ENCODE data around the gene ZBTB34. TPM values are rescaled to one million over a fixed set of nuclear protein-coding genes. Genes with fewer than 3 reads are reported as not detected.
"Not testable (repeated sequence)": the region's sequence is repeated elsewhere in the genome, so short reads cannot be mapped to it uniquely, and the experiment has no call there.

The ZBTB34 gene
- polyA plus RNA-seq: 10 to 100 TPM in 1 of 4 donors, 1 to 10 TPM in 3; 1.1 to 15.2 (median 2.2) TPM
- long read RNA-seq, donor 1, full-length matches to known transcripts: 30 of 30 reads
- long read RNA-seq, donor 1, partial matches to known transcripts: 0 of 30 reads
- long read RNA-seq, donor 1, other reads (novel, unspliced or antisense): 0 of 30 reads
- long read RNA-seq, donor 2, full-length matches to known transcripts: 7 of 7 reads
- long read RNA-seq, donor 2, partial matches to known transcripts: 0 of 7 reads
- long read RNA-seq, donor 2, other reads (novel, unspliced or antisense): 0 of 7 reads
- long read RNA-seq, donor 3, full-length matches to known transcripts: 23 of 23 reads
- long read RNA-seq, donor 3, partial matches to known transcripts: 0 of 23 reads
- long read RNA-seq, donor 3, other reads (novel, unspliced or antisense): 0 of 23 reads
- long read RNA-seq, donor 4, full-length matches to known transcripts: 1 of 1 reads
- long read RNA-seq, donor 4, partial matches to known transcripts: 0 of 1 reads
- long read RNA-seq, donor 4, other reads (novel, unspliced or antisense): 0 of 1 reads
- long read RNA-seq, donor 5, full-length matches to known transcripts: 6 of 6 reads
- long read RNA-seq, donor 5, partial matches to known transcripts: 0 of 6 reads
- long read RNA-seq, donor 5, other reads (novel, unspliced or antisense): 0 of 6 reads
- long read RNA-seq, donor 6, full-length matches to known transcripts: 22 of 22 reads
- long read RNA-seq, donor 6, partial matches to known transcripts: 0 of 22 reads
- long read RNA-seq, donor 6, other reads (novel, unspliced or antisense): 0 of 22 reads
- long read RNA-seq, donor 7: 0 reads
- long read RNA-seq, donor 8, full-length matches to known transcripts: 5 of 5 reads
- long read RNA-seq, donor 8, partial matches to known transcripts: 0 of 5 reads
- long read RNA-seq, donor 8, other reads (novel, unspliced or antisense): 0 of 5 reads
- long read RNA-seq, donor 9, full-length matches to known transcripts: 3 of 3 reads
- long read RNA-seq, donor 9, partial matches to known transcripts: 0 of 3 reads
- long read RNA-seq, donor 9, other reads (novel, unspliced or antisense): 0 of 3 reads
- long read RNA-seq, donor 10, full-length matches to known transcripts: 24 of 24 reads
- long read RNA-seq, donor 10, partial matches to known transcripts: 0 of 24 reads
- long read RNA-seq, donor 10, other reads (novel, unspliced or antisense): 0 of 24 reads

- Histone ChIP-seq H3K4me3 (ENCODE audit: low read depth in 1 of 3, low read length in 3 of 3) (peak within 1 kb of the TSS; percentile 67 to 96 (median 71)), H3K9me3 (ENCODE audit: control insufficient read depth in 2 of 2, insufficient read depth in 1 of 2, low read depth in 1 of 2, low read length in 1 of 2) (no peaks in the 10 kb centered on the region), H3K4me1 (ENCODE audit: control insufficient read depth in 3 of 3, insufficient read depth in 2 of 3, low read depth in 1 of 3, low read length in 2 of 3) (peaks cover 0 to 17% (median 16%) of the 10 kb centered on the region in 3 donors), H3K36me3 (ENCODE audit: control insufficient read depth in 3 of 3, insufficient read depth in 2 of 3, low read depth in 1 of 3, low read length in 3 of 3) (peaks cover 0 to 6% (median 3%) of the 10 kb centered on the region in 3 donors), H3K27ac (ENCODE audit: low read depth in 1 of 3, low read length in 2 of 3) (peak within 1 kb of the TSS; percentile 82 to 95 (median 87)), H3K27me3 (ENCODE audit: control insufficient read depth in 3 of 3, insufficient read depth in 3 of 3, low read length in 3 of 3) (peaks cover 0 to 4% (median 0%) of the 10 kb centered on the region in 3 donors)
- FAIRE-seq (no peak), DNase-seq (peak; percentile 57 to 89)
- WGBS, 3 donors: 0% methylated on average over 16 to 67 of the region's 67 CpGs
Measured at GRCh38 chr9:126860077-126860756, at the start of gene ZBTB34. ZBTB34 (plus strand) TSS chr9:126860639; CDS start chr9:126879400, 18,761 bp downstream.

GRCh38 chr9:126813072-126813471 lies 47.4 kb upstream of the ZBTB34 start:
- Histone ChIP-seq H3K27me3 (ENCODE audit: control insufficient read depth in 3 of 3, insufficient read depth in 3 of 3, low read length in 3 of 3) (no peaks in the 10 kb centered on the region), H3K4me3 (ENCODE audit: low read depth in 1 of 3, low read length in 3 of 3) (no peak overlapping the region), H3K36me3 (ENCODE audit: control insufficient read depth in 3 of 3, insufficient read depth in 2 of 3, low read depth in 1 of 3, low read length in 3 of 3) (peaks cover 4 to 40% (median 15%) of the 10 kb centered on the region in 3 donors), H3K4me1 (ENCODE audit: control insufficient read depth in 3 of 3, insufficient read depth in 2 of 3, low read depth in 1 of 3, low read length in 2 of 3) (no peaks in the 10 kb centered on the region), H3K27ac (ENCODE audit: low read depth in 1 of 3, low read length in 2 of 3) (no peak overlapping the region), H3K9me3 (ENCODE audit: control insufficient read depth in 2 of 2, insufficient read depth in 1 of 2, low read depth in 1 of 2, low read length in 1 of 2) (peaks cover 0 to 20% of the 10 kb centered on the region in 2 donors)
- WGBS, 3 donors: 97% methylated on average over 11 of the region's 11 CpGs
- no peak for DNase-seq
- no peak for FAIRE-seq

GRCh38 chr9:126814091-126814490 lies 46.3 kb upstream of the ZBTB34 start:
- Histone ChIP-seq H3K27ac (ENCODE audit: low read depth in 1 of 3, low read length in 2 of 3) (no peak overlapping the region), H3K36me3 (ENCODE audit: control insufficient read depth in 3 of 3, insufficient read depth in 2 of 3, low read depth in 1 of 3, low read length in 3 of 3) (peaks cover 4 to 44% (median 15%) of the 10 kb centered on the region in 3 donors), H3K9me3 (ENCODE audit: control insufficient read depth in 2 of 2, insufficient read depth in 1 of 2, low read depth in 1 of 2, low read length in 1 of 2) (peaks cover 0 to 25% of the 10 kb centered on the region in 2 donors), H3K4me1 (ENCODE audit: control insufficient read depth in 3 of 3, insufficient read depth in 2 of 3, low read depth in 1 of 3, low read length in 2 of 3) (no peaks in the 10 kb centered on the region), H3K27me3 (ENCODE audit: control insufficient read depth in 3 of 3, insufficient read depth in 3 of 3, low read length in 3 of 3) (no peaks in the 10 kb centered on the region), H3K4me3 (ENCODE audit: low read depth in 1 of 3, low read length in 3 of 3) (no peak overlapping the region)
- FAIRE-seq: peak; percentile 85
- no peak for DNase-seq

- Histone ChIP-seq H3K9me3 (ENCODE audit: control insufficient read depth in 2 of 2, insufficient read depth in 1 of 2, low read depth in 1 of 2, low read length in 1 of 2) (peaks cover 0 to 35% of the 10 kb centered on the region in 2 donors), H3K36me3 (ENCODE audit: control insufficient read depth in 3 of 3, insufficient read depth in 2 of 3, low read depth in 1 of 3, low read length in 3 of 3) (peaks cover 5 to 38% (median 17%) of the 10 kb centered on the region in 3 donors)
- FAIRE-seq; H3K27ac ChIP-seq (ENCODE audit: low read depth in 1 of 3, low read length in 2 of 3); DNase-seq; H3K4me3 ChIP-seq (ENCODE audit: low read depth in 1 of 3, low read length in 3 of 3); H3K27me3 ChIP-seq (ENCODE audit: control insufficient read depth in 3 of 3, insufficient read depth in 3 of 3, low read length in 3 of 3); H3K4me1 ChIP-seq (ENCODE audit: control insufficient read depth in 3 of 3, insufficient read depth in 2 of 3, low read depth in 1 of 3, low read length in 2 of 3): not testable (repeated sequence)
- 99% methylated on average over 7 of the region's 7 CpGs for WGBS, 3 donors
Measured at GRCh38 chr9:126817615-126818014, 42.8 kb upstream of the ZBTB34 start.

- H3K4me1 ChIP-seq (ENCODE audit: control insufficient read depth in 3 of 3, insufficient read depth in 2 of 3, low read depth in 1 of 3, low read length in 2 of 3): no peaks in the 10 kb centered on the region
- no peak overlapping the region for H3K27ac ChIP-seq (ENCODE audit: low read depth in 1 of 3, low read length in 2 of 3)
- peaks cover 0 to 35% of the 10 kb centered on the region in 2 donors for H3K9me3 ChIP-seq (ENCODE audit: control insufficient read depth in 2 of 2, insufficient read depth in 1 of 2, low read depth in 1 of 2, low read length in 1 of 2)
- WGBS, 3 donors: 97 to 99% (median 99%) methylated on average over 5 of the region's 5 CpGs
- FAIRE-seq (no peak), DNase-seq (no peak)
- no peak overlapping the region for H3K4me3 ChIP-seq (ENCODE audit: low read depth in 1 of 3, low read length in 3 of 3)
- H3K27me3 ChIP-seq (ENCODE audit: control insufficient read depth in 3 of 3, insufficient read depth in 3 of 3, low read length in 3 of 3): no peaks in the 10 kb centered on the region
- H3K36me3 ChIP-seq (ENCODE audit: control insufficient read depth in 3 of 3, insufficient read depth in 2 of 3, low read depth in 1 of 3, low read length in 3 of 3): peaks cover 2 to 32% (median 11%) of the 10 kb centered on the region in 3 donors
Measured at GRCh38 chr9:126818482-126818881, 42.0 kb upstream of the ZBTB34 start.

- FAIRE-seq: no peak
- DNase-seq: no peak
- peaks cover 2 to 34% (median 11%) of the 10 kb centered on the region in 3 donors for H3K36me3 ChIP-seq (ENCODE audit: control insufficient read depth in 3 of 3, insufficient read depth in 2 of 3, low read depth in 1 of 3, low read length in 3 of 3)
- no peaks in the 10 kb centered on the region for H3K4me1 ChIP-seq (ENCODE audit: control insufficient read depth in 3 of 3, insufficient read depth in 2 of 3, low read depth in 1 of 3, low read length in 2 of 3)
- no peak overlapping the region for H3K27ac ChIP-seq (ENCODE audit: low read depth in 1 of 3, low read length in 2 of 3)
- no peaks in the 10 kb centered on the region for H3K27me3 ChIP-seq (ENCODE audit: control insufficient read depth in 3 of 3, insufficient read depth in 3 of 3, low read length in 3 of 3)
- H3K9me3 ChIP-seq (ENCODE audit: control insufficient read depth in 2 of 2, insufficient read depth in 1 of 2, low read depth in 1 of 2, low read length in 1 of 2): peaks cover 0 to 32% of the 10 kb centered on the region in 2 donors
- H3K4me3 ChIP-seq (ENCODE audit: low read depth in 1 of 3, low read length in 3 of 3): no peak overlapping the region
- WGBS, 3 donors: 79 to 96% (median 85%) methylated on average over 1 of the region's 1 CpG
Measured at GRCh38 chr9:126819482-126819881, 41.0 kb upstream of the ZBTB34 start.

GRCh38 chr9:126822278-126822677 lies 38.2 kb upstream of the ZBTB34 start:
- no peak overlapping the region for H3K27ac ChIP-seq (ENCODE audit: low read depth in 1 of 3, low read length in 2 of 3)
- no peak for DNase-seq
- H3K4me1 ChIP-seq (ENCODE audit: control insufficient read depth in 3 of 3, insufficient read depth in 2 of 3, low read depth in 1 of 3, low read length in 2 of 3): no peaks in the 10 kb centered on the region
- H3K36me3 ChIP-seq (ENCODE audit: control insufficient read depth in 3 of 3, insufficient read depth in 2 of 3, low read depth in 1 of 3, low read length in 3 of 3): peaks cover 2 to 26% (median 4%) of the 10 kb centered on the region in 3 donors
- 63 to 77% (median 67%) methylated on average over 2 of the region's 2 CpGs for WGBS, 3 donors
- no peak for FAIRE-seq
- H3K9me3 ChIP-seq (ENCODE audit: control insufficient read depth in 2 of 2, insufficient read depth in 1 of 2, low read depth in 1 of 2, low read length in 1 of 2): peaks cover 0 to 21% of the 10 kb centered on the region in 2 donors
- no peaks in the 10 kb centered on the region for H3K27me3 ChIP-seq (ENCODE audit: control insufficient read depth in 3 of 3, insufficient read depth in 3 of 3, low read length in 3 of 3)
- no peak overlapping the region for H3K4me3 ChIP-seq (ENCODE audit: low read depth in 1 of 3, low read length in 3 of 3)

Measured in small intestine (tissue), 16 donors.